GM21619 (cell line): ENCODE measurements around the gene APOL4.
"Not testable (repeated sequence)": the region's sequence is repeated elsewhere in the genome, so short reads cannot be mapped to it uniquely, and the experiment has no call there.

Source experiments
- ATAC-seq: cut with Tn5 transposase; IDR thresholded peaks from one replicate; pipeline ENCODE4 v1.9.1; 2021; ENCODE audit not compliant: unreplicated experiment

Gene APOL4

GRCh38 chr22:36232715-36233401 lies 31.2 kb upstream of the APOL4 start:
- no peak for ATAC-seq

- not testable (repeated sequence) for ATAC-seq
Measured at GRCh38 chr22:36231051-36231450, 29.4 kb upstream of the APOL4 start.

GRCh38 chr22:36229649-36230048 lies 28.0 kb upstream of the APOL4 start:
- ATAC-seq: not testable (repeated sequence)

GRCh38 chr22:36228944-36229343 lies 27.3 kb upstream of the APOL4 start:
- no peak for ATAC-seq

- not testable (repeated sequence) for ATAC-seq
Measured at GRCh38 chr22:36228369-36228768, 26.8 kb upstream of the APOL4 start.

GRCh38 chr22:36227806-36228205 lies 26.2 kb upstream of the APOL4 start:
- ATAC-seq: no peak

GRCh38 chr22:36227396-36227795 lies 25.8 kb upstream of the APOL4 start:
- no peak for ATAC-seq

GRCh38 chr22:36226189-36226588 lies 24.6 kb upstream of the APOL4 start:
- ATAC-seq: no peak

- ATAC-seq: no peak
Measured at GRCh38 chr22:36225333-36225922, 23.8 kb upstream of the APOL4 start.

- no peak for ATAC-seq
Measured at GRCh38 chr22:36224245-36224644, 22.6 kb upstream of the APOL4 start.

GRCh38 chr22:36223504-36223903 lies 21.9 kb upstream of the APOL4 start:
- no peak for ATAC-seq

- ATAC-seq: no peak
Measured at GRCh38 chr22:36222887-36223450, 21.4 kb upstream of the APOL4 start.

GRCh38 chr22:36221799-36222751 lies 20.5 kb upstream of the APOL4 start:
- ATAC-seq: no peak

GRCh38 chr22:36220451-36220921 lies 18.9 kb upstream of the APOL4 start:
- no peak for ATAC-seq

- ATAC-seq: no peak
Measured at GRCh38 chr22:36218648-36219193, 17.1 kb upstream of the APOL4 start.

GRCh38 chr22:36215981-36216380 lies 14.4 kb upstream of the APOL4 start:
- ATAC-seq: no peak

- no peak for ATAC-seq
Measured at GRCh38 chr22:36213586-36213985, 12.0 kb upstream of the APOL4 start.

- no peak for ATAC-seq
Measured at GRCh38 chr22:36212901-36213300, 11.3 kb upstream of the APOL4 start.

GRCh38 chr22:36211237-36211861 lies 9.7 kb upstream of the APOL4 start:
- no peak for ATAC-seq

GRCh38 chr22:36210224-36210623 lies 8.6 kb upstream of the APOL4 start:
- ATAC-seq: no peak
